Dendritic cell treated with granulocyte-macrophage colony-stimulating factor and Interleukin-4, amounts not matched to agents 40 ng/mL and 50 ng/mL, for 4 days (primary cell): ENCODE measurements around the gene MRPL53.
"Not testable (repeated sequence)": the region's sequence is repeated elsewhere in the genome, so short reads cannot be mapped to it uniquely, and the experiment has no call there.

Experiments
- H3K27ac Mint-ChIP-seq: one replicate; pipeline ENCODE4 v1.8.0; 2022; ENCODE audit warnings: mild to moderate bottlenecking, mixed read lengths
- H3K27me3 Mint-ChIP-seq: one replicate; pipeline ENCODE4 v1.8.0; 2022; ENCODE audit warnings: mild to moderate bottlenecking, mixed read lengths
- H3K36me3 Mint-ChIP-seq: one replicate; pipeline ENCODE4 v1.8.0; 2022; ENCODE audit warnings: low read depth, mixed read lengths
- H3K4me1 Mint-ChIP-seq: one replicate; pipeline ENCODE4 v1.8.0; 2022; ENCODE audit warnings: low read depth, mixed read lengths
- H3K4me3 Mint-ChIP-seq: one replicate; pipeline ENCODE4 v1.8.0; 2022; ENCODE audit warnings: mild to moderate bottlenecking, moderate library complexity, mixed read lengths
- H3K9me3 Mint-ChIP-seq: one replicate; pipeline ENCODE4 v1.8.0; 2022; ENCODE audit warnings: mixed read lengths
- intact Hi-C: fragments of 100-400 bp; cut with micrococcal nuclease; formaldehyde crosslinking; loops from one replicate; pipeline ENCODE4 v1.15.0; 2022

The MRPL53 gene

GRCh38 chr2:74458938-74459363, 13.5 kb downstream of the MRPL53 start:
- H3K9me3 Mint-ChIP-seq, result no peaks in the 10 kb centered on the region
- H3K27me3 Mint-ChIP-seq, result no peaks in the 10 kb centered on the region
- H3K4me1 Mint-ChIP-seq, result peaks cover 66% of the 10 kb centered on the region
- H3K27ac Mint-ChIP-seq, result peak overlapping the region; percentile 94
- peaks cover 75% of the 10 kb centered on the region for H3K36me3 Mint-ChIP-seq
- intact Hi-C loops, result loop anchor here (1.0 kb wide), 1 partner anchor 13 kb away; the partner anchor contains the start of gene MRPL53
- H3K4me3 Mint-ChIP-seq, result peak overlapping the region; percentile 85

DNA sequence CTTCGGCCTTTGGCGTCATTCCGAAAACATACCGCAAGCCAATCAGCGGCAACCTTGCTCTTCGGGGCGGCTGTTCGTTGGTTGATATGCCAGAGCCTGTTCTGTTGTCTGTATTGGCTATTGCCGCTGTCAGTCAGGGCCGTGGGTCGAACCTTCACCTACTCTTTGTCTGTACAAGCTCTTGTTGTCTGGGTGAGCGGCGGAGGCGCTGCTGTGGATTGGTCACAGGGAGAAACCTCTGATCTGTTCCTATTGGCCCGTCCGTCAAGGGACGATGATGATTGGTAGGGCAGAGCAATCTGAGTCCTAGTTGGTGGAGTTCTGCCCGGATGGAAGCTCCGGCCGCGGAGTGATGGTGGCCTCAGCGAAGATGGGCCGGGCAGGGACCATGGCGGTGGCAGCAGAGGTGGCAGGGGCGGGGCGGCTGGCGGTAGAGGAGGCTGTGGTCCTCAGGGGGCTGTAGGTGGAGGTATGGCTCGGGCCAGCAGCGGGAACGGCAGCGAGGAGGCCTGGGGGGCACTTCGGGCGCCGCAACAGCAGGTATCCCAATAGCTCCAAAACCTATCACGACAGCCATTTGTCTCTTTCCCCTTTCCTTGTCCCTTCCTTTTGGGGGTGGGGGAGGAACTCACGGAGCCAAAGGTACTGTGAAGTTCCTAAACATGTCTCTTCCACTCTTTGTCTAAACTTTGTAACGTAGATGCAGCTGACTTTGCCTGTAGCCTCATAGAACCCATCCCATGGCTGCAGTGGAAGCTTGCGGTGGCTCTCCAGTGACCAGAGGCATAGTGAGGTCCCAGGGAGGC, 14.1 kb downstream of the MRPL53 start, which contains the start of gene WBP1:
Gene WBP1 (plus strand): TSS at position 307 of the 806 bp plus-strand sequence. CDS start 165 bp downstream, at position 472.
- Mint-ChIP-seq H3K27me3 (no peaks in the 10 kb centered on the region), H3K36me3 (peaks cover 75% of the 10 kb centered on the region), H3K4me1 (peaks cover 60% of the 10 kb centered on the region), H3K9me3 (no peaks in the 10 kb centered on the region), H3K27ac (peak within 1 kb of the TSS; percentile 94), H3K4me3 (peak within 1 kb of the TSS; percentile 85)
- intact Hi-C loops, result loop anchor here (1.0 kb wide), 1 partner anchor 14 kb away; the partner anchor contains the start of gene MRPL53

DNA sequence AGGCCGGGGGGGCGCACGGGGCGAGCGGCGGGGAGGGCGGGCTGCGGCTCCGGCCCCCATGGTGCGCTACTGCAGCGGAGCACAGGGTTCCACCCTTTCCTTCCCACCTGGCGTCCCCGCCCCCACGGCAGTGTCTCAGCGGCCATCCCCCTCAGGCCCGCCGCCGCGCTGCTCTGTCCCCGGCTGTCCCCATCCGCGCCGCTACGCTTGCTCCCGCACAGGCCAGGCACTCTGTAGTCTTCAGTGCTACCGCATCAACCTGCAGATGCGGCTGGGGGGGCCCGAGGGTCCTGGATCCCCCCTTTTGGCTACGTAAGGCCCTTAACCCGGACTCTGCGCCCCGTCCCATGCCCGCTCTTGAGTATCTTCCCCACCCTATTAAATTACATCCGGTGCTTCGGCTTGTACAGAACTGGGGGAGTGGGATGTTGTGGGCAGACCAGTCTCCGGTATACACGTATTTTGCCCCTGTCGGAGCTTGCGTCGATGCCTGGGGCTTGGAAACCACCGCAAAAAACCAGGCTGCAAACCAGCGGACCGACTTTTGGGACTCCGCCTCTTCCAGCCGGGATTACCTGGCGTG, 14.8 kb downstream of the MRPL53 start:
- H3K36me3 Mint-ChIP-seq, result peaks cover 68% of the 10 kb centered on the region
- intact Hi-C loops, result loop anchor here (1.0 kb wide), 1 partner anchor 15 kb away; the partner anchor contains the start of gene MRPL53
- H3K9me3 Mint-ChIP-seq, result no peaks in the 10 kb centered on the region
- no peaks in the 10 kb centered on the region for H3K27me3 Mint-ChIP-seq
- H3K4me1 Mint-ChIP-seq, result peaks cover 57% of the 10 kb centered on the region
- H3K27ac Mint-ChIP-seq, result peak overlapping the region; percentile 94
- H3K4me3 Mint-ChIP-seq, result peak overlapping the region; percentile 85

DNA sequence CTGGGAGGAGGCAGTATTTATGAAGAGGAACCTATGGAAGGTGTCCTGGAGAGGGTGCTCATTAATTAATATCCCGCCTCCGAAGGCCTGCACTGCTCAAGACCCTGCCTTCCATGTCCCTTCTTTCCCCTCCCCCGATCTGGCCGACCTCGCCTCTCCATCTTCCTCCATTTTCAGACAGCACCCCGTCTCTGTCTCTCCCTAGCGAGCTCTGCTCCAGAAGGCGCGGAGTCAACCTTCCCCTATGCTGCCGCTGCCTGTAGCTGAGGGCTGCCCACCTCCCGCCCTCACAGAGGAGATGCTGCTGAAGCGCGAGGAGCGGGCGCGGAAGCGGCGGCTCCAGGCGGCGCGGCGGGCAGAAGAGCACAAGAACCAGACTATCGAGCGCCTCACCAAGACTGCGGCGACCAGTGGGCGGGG, 15.3 kb downstream of the MRPL53 start:
- no peaks in the 10 kb centered on the region for H3K9me3 Mint-ChIP-seq
- H3K27me3 Mint-ChIP-seq, result no peaks in the 10 kb centered on the region
- peaks cover 62% of the 10 kb centered on the region for H3K4me1 Mint-ChIP-seq
- peaks cover 63% of the 10 kb centered on the region for H3K36me3 Mint-ChIP-seq
- intact Hi-C loops, result no loop called here
- peak overlapping the region; percentile 94 for H3K27ac Mint-ChIP-seq
- peak overlapping the region; percentile 85 for H3K4me3 Mint-ChIP-seq

DNA sequence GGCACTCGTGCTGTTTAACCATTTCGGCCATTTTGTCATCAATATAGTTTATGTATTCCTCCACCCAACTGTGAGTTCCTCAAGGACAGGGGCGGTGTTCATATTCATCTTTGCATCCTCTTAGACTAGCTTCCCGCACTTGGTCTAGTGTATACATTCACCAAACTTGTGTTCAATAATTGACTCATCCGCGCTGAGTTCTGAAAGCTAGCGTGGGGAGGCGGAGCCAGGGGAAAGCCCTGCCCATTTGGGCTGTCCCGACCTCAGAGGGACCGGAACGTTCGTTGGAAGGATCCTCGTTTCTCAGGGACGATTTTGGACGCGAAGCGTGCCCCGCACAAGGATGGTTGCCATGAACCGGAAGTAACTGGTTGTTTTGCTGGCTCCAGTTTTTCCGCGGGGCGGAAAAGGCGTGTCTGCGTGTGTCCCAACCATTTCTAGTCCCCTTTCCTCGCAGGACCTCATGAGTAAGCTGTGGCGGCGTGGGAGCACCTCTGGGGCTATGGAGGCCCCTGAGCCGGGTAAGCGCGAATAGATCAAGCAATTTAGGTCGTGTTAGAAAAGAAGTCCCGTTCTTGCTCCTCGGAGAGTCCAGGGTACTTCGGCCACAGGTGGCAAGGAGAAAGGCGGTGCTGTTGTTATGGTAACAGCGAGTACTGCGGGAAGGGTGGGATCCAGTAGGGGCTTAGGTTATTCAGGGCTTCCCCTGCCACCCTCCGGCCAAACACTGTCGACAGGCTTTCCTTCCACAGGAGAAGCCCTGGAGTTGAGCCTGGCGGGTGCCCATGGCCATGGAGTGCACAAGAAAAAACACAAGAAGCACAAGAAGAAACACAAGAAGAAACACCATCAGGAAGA, 17.6 kb downstream of the MRPL53 start, which contains the start of gene INO80B:
Gene INO80B (plus strand): TSS at position 434 of the 858 bp plus-strand sequence. CDS start 30 bp downstream, at position 464.
- peaks cover 55% of the 10 kb centered on the region for H3K4me1 Mint-ChIP-seq
- H3K9me3 Mint-ChIP-seq, result no peaks in the 10 kb centered on the region
- intact Hi-C loops, result loop anchor here (1.0 to 2.0 kb wide), 5 partner anchors 14 to 74 kb away; partner anchors contain the start of genes AUP1, C2orf81, HTRA2 and PCGF1

GRCh38 chr2:74450570-74451190, 21.8 kb downstream of the MRPL53 start:
- Mint-ChIP-seq H3K4me3 (no peak overlapping the region), H3K9me3 (no peaks in the 10 kb centered on the region), H3K4me1 (peaks cover 20% of the 10 kb centered on the region), H3K27ac (no peak overlapping the region), H3K27me3 (peaks cover 14% of the 10 kb centered on the region), H3K36me3 (peaks cover 10% of the 10 kb centered on the region)
- intact Hi-C loops, result no loop called here

More for the DNA sequence above, 17.6 kb downstream of the MRPL53 start, which contains the start of gene INO80B:
- H3K36me3 Mint-ChIP-seq, result peaks cover 44% of the 10 kb centered on the region
- H3K27ac Mint-ChIP-seq, result peak within 1 kb of the TSS; percentile 89
- peaks cover 6% of the 10 kb centered on the region for H3K27me3 Mint-ChIP-seq
- peak within 1 kb of the TSS; percentile 95 for H3K4me3 Mint-ChIP-seq

DNA sequence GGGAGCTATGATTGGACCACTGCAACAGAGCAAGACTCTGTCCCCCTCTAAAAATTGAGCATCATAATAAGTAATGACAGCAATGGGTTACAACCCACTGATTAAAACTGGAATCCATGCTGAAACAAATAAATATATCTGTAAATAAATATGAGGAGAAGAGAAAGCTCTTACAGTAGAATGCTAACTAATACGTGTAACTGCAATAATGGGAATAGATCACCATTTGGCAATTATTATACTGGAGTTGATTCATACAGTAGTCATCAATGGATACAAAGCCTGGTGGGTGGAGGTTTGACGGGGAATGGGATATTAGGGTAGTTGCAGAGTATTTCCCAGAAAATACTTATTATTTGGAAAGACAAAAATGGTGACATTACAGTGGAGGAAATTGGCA, 23.7 kb downstream of the MRPL53 start:
- Mint-ChIP-seq H3K36me3 (no peaks in the 10 kb centered on the region), H3K27me3 (peaks cover 32% of the 10 kb centered on the region), H3K9me3 (no peaks in the 10 kb centered on the region), H3K4me3 (no peak overlapping the region), H3K27ac (no peak overlapping the region), H3K4me1 (peaks cover 15% of the 10 kb centered on the region)
- intact Hi-C loops, result no loop called here

- H3K9me3 Mint-ChIP-seq, result no peaks in the 10 kb centered on the region
- no peak overlapping the region for H3K4me3 Mint-ChIP-seq
- H3K27ac Mint-ChIP-seq, result no peak overlapping the region
- H3K36me3 Mint-ChIP-seq, result no peaks in the 10 kb centered on the region
- intact Hi-C loops, result no loop called here
- H3K4me1 Mint-ChIP-seq, result peaks cover 14% of the 10 kb centered on the region
- H3K27me3 Mint-ChIP-seq, result peaks cover 41% of the 10 kb centered on the region
These were observed 25.1 kb downstream of the MRPL53 start for GRCh38 chr2:74447230-74447999.

- no peak overlapping the region for H3K27ac Mint-ChIP-seq
These were observed 27.8 kb downstream of the MRPL53 start for GRCh38 chr2:74444498-74445318.

GRCh38 chr2:74442483-74443297, 29.8 kb downstream of the MRPL53 start:
- H3K4me3 Mint-ChIP-seq, H3K9me3 Mint-ChIP-seq, intact Hi-C loops, H3K27ac Mint-ChIP-seq, H3K36me3 Mint-ChIP-seq: not testable (repeated sequence)
- peaks cover 73% of the 10 kb centered on the region for H3K27me3 Mint-ChIP-seq
- H3K4me1 Mint-ChIP-seq, result peaks cover 57% of the 10 kb centered on the region

More at GRCh38 chr2:74444498-74445318, 27.8 kb downstream of the MRPL53 start:
- Mint-ChIP-seq H3K27me3 (peaks cover 62% of the 10 kb centered on the region), H3K4me3 (no peak overlapping the region), H3K9me3 (no peaks in the 10 kb centered on the region), H3K36me3 (peaks cover 6% of the 10 kb centered on the region), H3K4me1 (peaks cover 38% of the 10 kb centered on the region)
- intact Hi-C loops, result no loop called here

GRCh38 chr2:74441690-74442482, 30.6 kb downstream of the MRPL53 start, which contains the start of gene RTKN:
TSS of gene RTKN (minus strand) at chr2:74441937. CDS start at chr2:74441816, 121 bp downstream.
- peak within 1 kb of the TSS; percentile 62 for H3K4me3 Mint-ChIP-seq
- peaks cover 69% of the 10 kb centered on the region for H3K27me3 Mint-ChIP-seq
- H3K9me3 Mint-ChIP-seq, result no peaks in the 10 kb centered on the region
- H3K27ac Mint-ChIP-seq, result peak within 1 kb of the TSS; percentile 61
- H3K36me3 Mint-ChIP-seq, result peaks cover 6% of the 10 kb centered on the region
- H3K4me1 Mint-ChIP-seq, result peaks cover 65% of the 10 kb centered on the region
- intact Hi-C loops, result loop anchor here (2.0 kb wide), 1 partner anchor 13 kb away; the partner anchor contains the start of gene INO80B
